Measurements from ENCODE around the gene PER1. TPM values are rescaled to one million over a fixed set of nuclear protein-coding genes. Genes with fewer than 3 reads are reported as not detected.

Gene PER1
- total and polyA plus RNA-seq, 2 of the 8 experiments (the other 6 are each of a cell fraction or from before 2014, with no cell fraction given), result 9.6 to 38.0 TPM

DNA sequence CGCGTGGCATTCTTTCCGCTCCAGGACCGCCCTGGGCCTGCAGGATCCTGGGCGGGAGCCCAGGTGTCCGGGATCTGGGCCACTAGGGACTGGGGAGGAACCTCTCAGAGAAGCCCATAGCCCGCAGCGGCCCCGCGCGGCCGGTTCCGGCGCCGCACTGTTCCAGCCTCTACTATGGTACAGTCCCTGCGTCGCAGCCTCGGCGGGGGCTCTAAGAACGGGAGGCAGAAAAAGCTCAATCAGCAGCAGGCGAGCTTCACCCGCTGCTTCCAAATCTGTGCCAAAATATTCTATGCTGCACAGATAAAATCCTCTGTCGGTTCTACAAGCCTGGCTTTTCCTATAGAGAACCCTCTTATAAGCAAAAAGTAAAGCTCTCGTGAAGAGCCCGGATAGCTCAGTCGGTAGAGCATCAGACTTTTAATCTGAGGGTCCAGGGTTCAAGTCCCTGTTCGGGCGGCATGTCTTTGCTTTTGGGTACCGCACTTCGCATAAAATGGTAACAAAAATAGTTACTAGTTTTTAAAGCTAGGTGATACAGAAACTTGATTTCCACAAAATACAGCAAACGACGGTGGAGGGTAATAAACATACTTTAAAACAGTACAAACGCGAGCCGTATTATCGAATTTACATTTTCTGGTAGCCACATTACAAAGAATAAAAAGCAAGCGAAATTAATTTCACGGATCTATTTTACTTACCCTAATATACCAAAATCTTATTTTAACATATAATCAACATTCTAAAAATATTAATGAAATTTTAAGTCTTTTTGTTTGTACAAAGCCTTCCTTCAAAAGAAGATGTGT is 33.2 kb downstream of the PER1 start (continued):
- TF ChIP-seq, protein P1, sequence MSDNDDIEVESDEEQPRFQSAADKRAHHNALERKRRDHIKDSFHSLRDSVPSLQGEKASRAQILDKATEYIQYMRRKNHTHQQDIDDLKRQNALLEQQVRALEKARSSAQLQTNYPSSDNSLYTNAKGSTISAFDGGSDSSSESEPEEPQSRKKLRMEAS (IDR thresholded peaks at IDR 0.05), result no peak
- peak; percentile 44; the same call in 1 of the 2 replicates for TF ChIP-seq TEAD4 (IDR thresholded peaks at IDR 0.05; ENCODE audit: low read depth, low read length)
- peak; percentile 25; the same call in 1 of the 2 replicates for TF ChIP-seq JUND (IDR thresholded peaks at IDR 0.05; ENCODE audit: low read length)
- no peak for TF ChIP-seq SUZ12 (IDR thresholded peaks at IDR 0.05; ENCODE audit: low read length)
- TF ChIP-seq BRCA1 (IDR thresholded peaks at IDR 0.05; ENCODE audit: low read depth, low read length), result no peak
- TF ChIP-seq EZH2 (IDR thresholded peaks at IDR 0.05; ENCODE audit: low read depth, low read length, severe bottlenecking), result no peak
- peak; percentile 100 for TF ChIP-seq TBP (IDR thresholded peaks at IDR 0.05; ENCODE audit: low read depth, low read length)
- peak; percentile 72; the same call in 1 of the 2 replicates for TF ChIP-seq CEBPB (IDR thresholded peaks at IDR 0.05; ENCODE audit: low read depth, low read length)
- TF ChIP-seq BACH1 (IDR thresholded peaks at IDR 0.05; ENCODE audit: low read length), result 0 out of 2 replicates have a peak, but pooled peaks have one; percentile 18
- TF ChIP-seq RXRA (IDR thresholded peaks at IDR 0.05; ENCODE audit: insufficient read depth, low read depth, low read length), result no peak
- TF ChIP-seq CBX5 (IDR thresholded peaks at IDR 0.05; ENCODE audit: low read depth, low read length), result no peak
- no peak for TF ChIP-seq HDAC2 (IDR thresholded peaks at IDR 0.05; ENCODE audit: borderline replicate concordance in 1 of 2, low read depth in 2 of 2, low read length in 2 of 2)
- TF ChIP-seq, protein P2, sequence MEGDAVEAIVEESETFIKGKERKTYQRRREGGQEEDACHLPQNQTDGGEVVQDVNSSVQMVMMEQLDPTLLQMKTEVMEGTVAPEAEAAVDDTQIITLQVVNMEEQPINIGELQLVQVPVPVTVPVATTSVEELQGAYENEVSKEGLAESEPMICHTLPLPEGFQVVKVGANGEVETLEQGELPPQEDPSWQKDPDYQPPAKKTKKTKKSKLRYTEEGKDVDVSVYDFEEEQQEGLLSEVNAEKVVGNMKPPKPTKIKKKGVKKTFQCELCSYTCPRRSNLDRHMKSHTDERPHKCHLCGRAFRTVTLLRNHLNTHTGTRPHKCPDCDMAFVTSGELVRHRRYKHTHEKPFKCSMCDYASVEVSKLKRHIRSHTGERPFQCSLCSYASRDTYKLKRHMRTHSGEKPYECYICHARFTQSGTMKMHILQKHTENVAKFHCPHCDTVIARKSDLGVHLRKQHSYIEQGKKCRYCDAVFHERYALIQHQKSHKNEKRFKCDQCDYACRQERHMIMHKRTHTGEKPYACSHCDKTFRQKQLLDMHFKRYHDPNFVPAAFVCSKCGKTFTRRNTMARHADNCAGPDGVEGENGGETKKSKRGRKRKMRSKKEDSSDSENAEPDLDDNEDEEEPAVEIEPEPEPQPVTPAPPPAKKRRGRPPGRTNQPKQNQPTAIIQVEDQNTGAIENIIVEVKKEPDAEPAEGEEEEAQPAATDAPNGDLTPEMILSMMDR (IDR thresholded peaks at IDR 0.05; ENCODE audit: control extremely low read depth in 1 of 3, insufficient read depth in 1 of 3, low read depth in 1 of 3, low read length in 3 of 3), result peak; percentile 78 to 92 (median 81)
- no peak; the same call in 1 of the 2 replicates for TF ChIP-seq PHF8 (conservative IDR thresholded peaks at IDR 0.05; ENCODE audit: low read depth, low read length)
- TF ChIP-seq KDM5A (IDR thresholded peaks at IDR 0.05; ENCODE audit: low read length), result no peak
- no peak for TF ChIP-seq TCF12 (IDR thresholded peaks at IDR 0.05; ENCODE audit: low read depth, low read length)
- TF ChIP-seq RAD21 (IDR thresholded peaks at IDR 0.05 in 1 of 2, conservative IDR thresholded peaks at IDR 0.05 in 1 of 2; ENCODE audit: low read depth in 2 of 2, low read length in 2 of 2), result peak; percentile 58 to 72
- TF ChIP-seq SP4 (IDR thresholded peaks at IDR 0.05; ENCODE audit: low read length), result peak; percentile 20; the same call in 1 of the 2 replicates
- TF ChIP-seq RFX5 (IDR thresholded peaks at IDR 0.05; ENCODE audit: borderline replicate concordance, low read depth, low read length), result no peak
- no peak for TF ChIP-seq JUN (IDR thresholded peaks at IDR 0.05; ENCODE audit: low read depth, low read length)
- 0 out of 2 replicates have a peak, but pooled peaks have one; percentile 4 for TF ChIP-seq POU5F1 (IDR thresholded peaks at IDR 0.05; ENCODE audit: low read depth, low read length)

Data from H1 (cell line).